Thyroid gland (tissue), 4 donors: ENCODE measurements around the gene DIP2B.

Source experiments
- POLR2A ChIP-seq, 2 donors: fragments of 450-650 bp; IDR thresholded peaks; one replicate each; pipeline ENCODE4 v1.6.1; 2017; ENCODE audit warnings: antibody characterized with exemption in 2 of 2, mild to moderate bottlenecking in 2 of 2, moderate library complexity in 1 of 2
- TF ChIP-seq, protein P1 (sequence below), 6 experiments: fragments of 200-600 bp in 3 of 6; fragments of 450-650 bp in 3 of 6; sonication (generic) in 3 of 6; IDR thresholded peaks; one replicate each; pipeline ENCODE4 v1.5.1; 2016 to 2019; ENCODE audit warnings: antibody characterized with exemption in 6 of 6, mild to moderate bottlenecking in 2 of 6, inconsistent platforms in 1 of 6, moderate library complexity in 1 of 6

DNA sequence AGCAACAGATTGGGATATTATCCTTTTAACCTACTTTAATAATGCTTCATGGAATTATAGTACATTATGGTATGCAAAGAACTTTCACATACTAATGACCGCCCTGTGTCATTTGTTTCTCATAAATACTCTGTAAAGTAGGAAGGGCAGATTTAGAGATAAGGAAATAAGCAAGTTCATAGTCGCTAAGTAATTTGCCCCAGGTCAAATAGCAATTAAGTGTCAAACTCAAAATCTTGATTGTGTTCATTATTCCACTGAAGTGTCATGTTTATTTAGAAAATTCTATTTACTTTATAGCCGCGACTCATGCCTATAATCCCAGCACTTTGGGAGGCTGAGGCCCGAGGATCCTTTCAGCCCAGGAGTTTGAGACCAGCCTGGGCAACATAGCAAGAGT, 160.4 kb downstream of the DIP2B start:
- no peak for TF ChIP-seq POLR2A (IDR thresholded peaks at IDR 0.05)
- TF ChIP-seq, protein P1, sequence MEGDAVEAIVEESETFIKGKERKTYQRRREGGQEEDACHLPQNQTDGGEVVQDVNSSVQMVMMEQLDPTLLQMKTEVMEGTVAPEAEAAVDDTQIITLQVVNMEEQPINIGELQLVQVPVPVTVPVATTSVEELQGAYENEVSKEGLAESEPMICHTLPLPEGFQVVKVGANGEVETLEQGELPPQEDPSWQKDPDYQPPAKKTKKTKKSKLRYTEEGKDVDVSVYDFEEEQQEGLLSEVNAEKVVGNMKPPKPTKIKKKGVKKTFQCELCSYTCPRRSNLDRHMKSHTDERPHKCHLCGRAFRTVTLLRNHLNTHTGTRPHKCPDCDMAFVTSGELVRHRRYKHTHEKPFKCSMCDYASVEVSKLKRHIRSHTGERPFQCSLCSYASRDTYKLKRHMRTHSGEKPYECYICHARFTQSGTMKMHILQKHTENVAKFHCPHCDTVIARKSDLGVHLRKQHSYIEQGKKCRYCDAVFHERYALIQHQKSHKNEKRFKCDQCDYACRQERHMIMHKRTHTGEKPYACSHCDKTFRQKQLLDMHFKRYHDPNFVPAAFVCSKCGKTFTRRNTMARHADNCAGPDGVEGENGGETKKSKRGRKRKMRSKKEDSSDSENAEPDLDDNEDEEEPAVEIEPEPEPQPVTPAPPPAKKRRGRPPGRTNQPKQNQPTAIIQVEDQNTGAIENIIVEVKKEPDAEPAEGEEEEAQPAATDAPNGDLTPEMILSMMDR (IDR thresholded peaks at IDR 0.05) = no peak
